ENCODE measurements around the gene ITPRIP. TPM values are rescaled to one million over a fixed set of nuclear protein-coding genes. Genes with fewer than 3 reads are reported as not detected.

The ITPRIP gene
- polyA plus RNA-seq, 1 donor (not counting 4 experiments of a cell fraction or from before 2014, with no cell fraction given): 12.1 TPM

GRCh38 chr10:104342941-104343411 is 4.7 kb upstream of the ITPRIP start:
- Histone ChIP-seq H3K27ac (ENCODE audit: control insufficient read depth, insufficient read depth, low read length) (no peak overlapping the region), H3K9me1 (ENCODE audit: control insufficient read depth, extremely low read depth, insufficient read depth, low read length) (no peaks in the 10 kb centered on the region), H3K4me3 (ENCODE audit: control insufficient read depth in 2 of 3, extremely low read depth in 1 of 3, insufficient read depth in 2 of 3, low read depth in 1 of 3, low read length in 3 of 3) (no peak overlapping the region), H3K27me3 (ENCODE audit: control insufficient read depth, extremely low read depth, insufficient read depth, low read length) (no peaks in the 10 kb centered on the region), H3K79me2 (ENCODE audit: control insufficient read depth, insufficient read depth, low read length) (peaks cover 3% of the 10 kb centered on the region), H2AFZ (ENCODE audit: control insufficient read depth, low read length) (no peak overlapping the region), H3K36me3 (ENCODE audit: control insufficient read depth in 2 of 2, extremely low read depth in 1 of 2, insufficient read depth in 2 of 2, low read length in 2 of 2) (no peaks in the 10 kb centered on the region), H3K9me3 (ENCODE audit: control insufficient read depth, low read depth, low read length) (no peaks in the 10 kb centered on the region), H3K9ac (ENCODE audit: control insufficient read depth, extremely low read depth, insufficient read depth, low read length) (no peak overlapping the region), H4K20me1 (ENCODE audit: control insufficient read depth, extremely low read depth, insufficient read depth, low read length) (no peaks in the 10 kb centered on the region), H3K4me1 (ENCODE audit: control insufficient read depth, extremely low read depth, insufficient read depth, low read length) (peaks cover 15% of the 10 kb centered on the region), H3K4me2 (ENCODE audit: control insufficient read depth, extremely low read depth, insufficient read depth, low read depth, low read length) (no peak overlapping the region)
- FAIRE-seq (no peak), DNase-seq (ENCODE audit: low read depth, low spot score) (no peak)
- dilution Hi-C loops (cut with MboI; ENCODE audit: extremely low pct_ligation_motif_present, low sequenced_read_pairs): no loop called here
- TF ChIP-seq EZH2 (IDR thresholded peaks at IDR 0.05; ENCODE audit: low read length): no peak
- TF ChIP-seq, protein P1, sequence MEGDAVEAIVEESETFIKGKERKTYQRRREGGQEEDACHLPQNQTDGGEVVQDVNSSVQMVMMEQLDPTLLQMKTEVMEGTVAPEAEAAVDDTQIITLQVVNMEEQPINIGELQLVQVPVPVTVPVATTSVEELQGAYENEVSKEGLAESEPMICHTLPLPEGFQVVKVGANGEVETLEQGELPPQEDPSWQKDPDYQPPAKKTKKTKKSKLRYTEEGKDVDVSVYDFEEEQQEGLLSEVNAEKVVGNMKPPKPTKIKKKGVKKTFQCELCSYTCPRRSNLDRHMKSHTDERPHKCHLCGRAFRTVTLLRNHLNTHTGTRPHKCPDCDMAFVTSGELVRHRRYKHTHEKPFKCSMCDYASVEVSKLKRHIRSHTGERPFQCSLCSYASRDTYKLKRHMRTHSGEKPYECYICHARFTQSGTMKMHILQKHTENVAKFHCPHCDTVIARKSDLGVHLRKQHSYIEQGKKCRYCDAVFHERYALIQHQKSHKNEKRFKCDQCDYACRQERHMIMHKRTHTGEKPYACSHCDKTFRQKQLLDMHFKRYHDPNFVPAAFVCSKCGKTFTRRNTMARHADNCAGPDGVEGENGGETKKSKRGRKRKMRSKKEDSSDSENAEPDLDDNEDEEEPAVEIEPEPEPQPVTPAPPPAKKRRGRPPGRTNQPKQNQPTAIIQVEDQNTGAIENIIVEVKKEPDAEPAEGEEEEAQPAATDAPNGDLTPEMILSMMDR (optimal IDR thresholded peaks at IDR 0.05 in 1 of 3, IDR thresholded peaks at IDR 0.05 in 1 of 3, conservative IDR thresholded peaks at IDR 0.05 in 1 of 3; ENCODE audit: extremely low read depth in 1 of 3, insufficient read depth in 2 of 3, low read length in 3 of 3): no peak

DNA sequence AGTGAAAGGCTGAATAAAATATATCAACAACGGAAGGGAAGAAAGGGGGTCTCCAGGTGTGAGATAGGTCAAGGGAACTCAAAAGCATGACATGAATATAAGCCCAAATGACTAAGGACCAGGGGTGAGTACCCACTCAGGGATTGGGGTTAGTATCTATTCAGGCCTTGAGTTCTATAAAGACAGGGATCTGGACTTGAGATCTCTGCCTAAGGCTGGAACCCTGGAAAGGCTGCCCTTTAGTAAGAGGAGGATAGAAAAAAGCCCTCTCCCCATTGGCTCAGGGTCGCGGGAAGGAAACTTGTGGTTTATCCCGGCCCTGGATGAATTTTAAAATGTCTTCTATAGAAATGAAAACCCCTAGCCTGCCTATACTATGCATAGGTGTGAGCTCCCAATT is 2.4 kb upstream of the ITPRIP start:
- Histone ChIP-seq H3K4me1 (ENCODE audit: control insufficient read depth, extremely low read depth, insufficient read depth, low read length) (peaks cover 21% of the 10 kb centered on the region), H2AFZ (ENCODE audit: control insufficient read depth, low read length) (no peak overlapping the region), H3K4me2 (ENCODE audit: control insufficient read depth, extremely low read depth, insufficient read depth, low read depth, low read length) (no peak overlapping the region), H3K27me3 (ENCODE audit: control insufficient read depth, extremely low read depth, insufficient read depth, low read length) (no peaks in the 10 kb centered on the region), H3K9me1 (ENCODE audit: control insufficient read depth, extremely low read depth, insufficient read depth, low read length) (no peaks in the 10 kb centered on the region), H3K27ac (ENCODE audit: control insufficient read depth, insufficient read depth, low read length) (no peak overlapping the region), H3K79me2 (ENCODE audit: control insufficient read depth, insufficient read depth, low read length) (peaks cover 26% of the 10 kb centered on the region), H3K4me3 (ENCODE audit: control insufficient read depth in 2 of 3, extremely low read depth in 1 of 3, insufficient read depth in 2 of 3, low read depth in 1 of 3, low read length in 3 of 3) (no peak overlapping the region), H4K20me1 (ENCODE audit: control insufficient read depth, extremely low read depth, insufficient read depth, low read length) (no peaks in the 10 kb centered on the region), H3K9me3 (ENCODE audit: control insufficient read depth, low read depth, low read length) (no peaks in the 10 kb centered on the region), H3K9ac (ENCODE audit: control insufficient read depth, extremely low read depth, insufficient read depth, low read length) (no peak overlapping the region), H3K36me3 (ENCODE audit: control insufficient read depth in 2 of 2, extremely low read depth in 1 of 2, insufficient read depth in 2 of 2, low read length in 2 of 2) (no peaks in the 10 kb centered on the region)
- TF ChIP-seq EZH2 (IDR thresholded peaks at IDR 0.05; ENCODE audit: low read length): no peak
- TF ChIP-seq, protein P1 (optimal IDR thresholded peaks at IDR 0.05 in 1 of 3, IDR thresholded peaks at IDR 0.05 in 1 of 3, conservative IDR thresholded peaks at IDR 0.05 in 1 of 3; ENCODE audit: extremely low read depth in 1 of 3, insufficient read depth in 2 of 3, low read length in 3 of 3): no peak
- dilution Hi-C loops (cut with MboI; ENCODE audit: extremely low pct_ligation_motif_present, low sequenced_read_pairs): no loop called here
- DNase-seq (ENCODE audit: low read depth, low spot score): no peak
- no peak for FAIRE-seq
